ENCODE results near the gene AUTS2. TPM values are rescaled to one million over a fixed set of nuclear protein-coding genes. Genes with fewer than 3 reads are reported as not detected.

Gene AUTS2
- total and polyA plus RNA-seq, 2 experiments from 2014 or later: 32.0 to 91.0 TPM

GRCh38 chr7:70477036-70478010 lies 879.0 kb downstream of the AUTS2 start:
- no peaks in the 10 kb centered on the region for H3K27me3 ChIP-seq (ENCODE audit: insufficient read depth)
- no peak overlapping the region for H3K4me3 Mint-ChIP-seq
- no peak overlapping the region for H3K27ac Mint-ChIP-seq
- H4K20me1 ChIP-seq (replicated peaks; ENCODE audit: insufficient read depth): no peaks in the 10 kb centered on the region
- H2AFZ ChIP-seq: no peak overlapping the region
- H3K36me3 ChIP-seq (ENCODE audit: insufficient read depth): no peaks in the 10 kb centered on the region
- H3K9me2 ChIP-seq (ENCODE audit: insufficient read depth): 0 out of 2 replicates have a peak, but pooled peaks cover 12% of the 10 kb centered on the region
- H3K27ac ChIP-seq (ENCODE audit: low read depth): no peak overlapping the region
- 0 out of 2 replicates have a peak, but pooled peaks cover 3% of the 10 kb centered on the region for H3K4me1 ChIP-seq (ENCODE audit: insufficient read depth)
- no peak overlapping the region for H3K4me3 ChIP-seq
- ATAC-seq (no peak), DNase-seq (ENCODE audit: low spot score) (no peak)
- no peak overlapping the region for H3K4me2 ChIP-seq
- TF ChIP-seq, protein P1, sequence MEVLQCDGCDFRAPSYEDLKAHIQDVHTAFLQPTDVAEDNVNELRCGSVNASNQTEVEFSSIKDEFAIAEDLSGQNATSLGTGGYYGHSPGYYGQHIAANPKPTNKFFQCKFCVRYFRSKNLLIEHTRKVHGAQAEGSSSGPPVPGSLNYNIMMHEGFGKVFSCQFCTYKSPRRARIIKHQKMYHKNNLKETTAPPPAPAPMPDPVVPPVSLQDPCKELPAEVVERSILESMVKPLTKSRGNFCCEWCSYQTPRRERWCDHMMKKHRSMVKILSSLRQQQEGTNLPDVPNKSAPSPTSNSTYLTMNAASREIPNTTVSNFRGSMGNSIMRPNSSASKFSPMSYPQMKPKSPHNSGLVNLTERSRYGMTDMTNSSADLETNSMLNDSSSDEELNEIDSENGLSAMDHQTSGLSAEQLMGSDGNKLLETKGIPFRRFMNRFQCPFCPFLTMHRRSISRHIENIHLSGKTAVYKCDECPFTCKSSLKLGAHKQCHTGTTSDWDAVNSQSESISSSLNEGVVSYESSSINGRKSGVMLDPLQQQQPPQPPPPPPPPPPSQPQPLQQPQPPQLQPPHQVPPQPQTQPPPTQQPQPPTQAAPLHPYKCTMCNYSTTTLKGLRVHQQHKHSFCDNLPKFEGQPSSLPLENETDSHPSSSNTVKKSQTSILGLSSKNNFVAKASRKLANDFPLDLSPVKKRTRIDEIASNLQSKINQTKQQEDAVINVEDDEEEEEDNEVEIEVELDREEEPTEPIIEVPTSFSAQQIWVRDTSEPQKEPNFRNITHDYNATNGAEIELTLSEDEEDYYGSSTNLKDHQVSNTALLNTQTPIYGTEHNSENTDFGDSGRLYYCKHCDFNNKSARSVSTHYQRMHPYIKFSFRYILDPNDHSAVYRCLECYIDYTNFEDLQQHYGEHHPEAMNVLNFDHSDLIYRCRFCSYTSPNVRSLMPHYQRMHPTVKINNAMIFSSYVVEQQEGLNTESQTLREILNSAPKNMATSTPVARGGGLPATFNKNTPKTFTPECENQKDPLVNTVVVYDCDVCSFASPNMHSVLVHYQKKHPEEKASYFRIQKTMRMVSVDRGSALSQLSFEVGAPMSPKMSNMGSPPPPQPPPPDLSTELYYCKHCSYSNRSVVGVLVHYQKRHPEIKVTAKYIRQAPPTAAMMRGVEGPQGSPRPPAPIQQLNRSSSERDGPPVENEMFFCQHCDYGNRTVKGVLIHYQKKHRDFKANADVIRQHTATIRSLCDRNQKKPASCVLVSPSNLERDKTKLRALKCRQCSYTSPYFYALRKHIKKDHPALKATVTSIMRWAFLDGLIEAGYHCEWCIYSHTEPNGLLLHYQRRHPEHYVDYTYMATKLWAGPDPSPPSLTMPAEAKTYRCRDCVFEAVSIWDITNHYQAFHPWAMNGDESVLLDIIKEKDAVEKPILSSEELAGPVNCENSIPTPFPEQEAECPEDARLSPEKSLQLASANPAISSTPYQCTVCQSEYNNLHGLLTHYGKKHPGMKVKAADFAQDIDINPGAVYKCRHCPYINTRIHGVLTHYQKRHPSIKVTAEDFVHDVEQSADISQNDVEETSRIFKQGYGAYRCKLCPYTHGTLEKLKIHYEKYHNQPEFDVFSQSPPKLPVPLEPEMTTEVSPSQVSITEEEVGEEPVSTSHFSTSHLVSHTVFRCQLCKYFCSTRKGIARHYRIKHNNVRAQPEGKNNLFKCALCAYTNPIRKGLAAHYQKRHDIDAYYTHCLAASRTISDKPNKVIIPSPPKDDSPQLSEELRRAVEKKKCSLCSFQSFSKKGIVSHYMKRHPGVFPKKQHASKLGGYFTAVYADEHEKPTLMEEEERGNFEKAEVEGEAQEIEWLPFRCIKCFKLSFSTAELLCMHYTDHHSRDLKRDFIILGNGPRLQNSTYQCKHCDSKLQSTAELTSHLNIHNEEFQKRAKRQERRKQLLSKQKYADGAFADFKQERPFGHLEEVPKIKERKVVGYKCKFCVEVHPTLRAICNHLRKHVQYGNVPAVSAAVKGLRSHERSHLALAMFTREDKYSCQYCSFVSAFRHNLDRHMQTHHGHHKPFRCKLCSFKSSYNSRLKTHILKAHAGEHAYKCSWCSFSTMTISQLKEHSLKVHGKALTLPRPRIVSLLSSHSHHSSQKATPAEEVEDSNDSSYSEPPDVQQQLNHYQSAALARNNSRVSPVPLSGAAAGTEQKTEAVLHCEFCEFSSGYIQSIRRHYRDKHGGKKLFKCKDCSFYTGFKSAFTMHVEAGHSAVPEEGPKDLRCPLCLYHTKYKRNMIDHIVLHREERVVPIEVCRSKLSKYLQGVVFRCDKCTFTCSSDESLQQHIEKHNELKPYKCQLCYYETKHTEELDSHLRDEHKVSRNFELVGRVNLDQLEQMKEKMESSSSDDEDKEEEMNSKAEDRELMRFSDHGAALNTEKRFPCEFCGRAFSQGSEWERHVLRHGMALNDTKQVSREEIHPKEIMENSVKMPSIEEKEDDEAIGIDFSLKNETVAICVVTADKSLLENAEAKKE (CRISPR knock-in tag; IDR thresholded peaks at IDR 0.05): no peak
- TF ChIP-seq EZH2 (IDR thresholded peaks at IDR 0.05; ENCODE audit: low read depth, unreplicated experiment): no peak
- TF ChIP-seq JUNB (IDR thresholded peaks at IDR 0.05; ENCODE audit: unreplicated experiment): no peak
- no peak for TF ChIP-seq POLR2AphosphoS5 (IDR thresholded peaks at IDR 0.05; ENCODE audit: low read depth)
- TF ChIP-seq, protein P2, sequence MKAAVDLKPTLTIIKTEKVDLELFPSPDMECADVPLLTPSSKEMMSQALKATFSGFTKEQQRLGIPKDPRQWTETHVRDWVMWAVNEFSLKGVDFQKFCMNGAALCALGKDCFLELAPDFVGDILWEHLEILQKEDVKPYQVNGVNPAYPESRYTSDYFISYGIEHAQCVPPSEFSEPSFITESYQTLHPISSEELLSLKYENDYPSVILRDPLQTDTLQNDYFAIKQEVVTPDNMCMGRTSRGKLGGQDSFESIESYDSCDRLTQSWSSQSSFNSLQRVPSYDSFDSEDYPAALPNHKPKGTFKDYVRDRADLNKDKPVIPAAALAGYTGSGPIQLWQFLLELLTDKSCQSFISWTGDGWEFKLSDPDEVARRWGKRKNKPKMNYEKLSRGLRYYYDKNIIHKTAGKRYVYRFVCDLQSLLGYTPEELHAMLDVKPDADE (IDR thresholded peaks at IDR 0.05): no peak
- TF ChIP-seq CREB1 (CRISPR knock-in tag; IDR thresholded peaks at IDR 0.05; ENCODE audit: low read depth): no peak
- TF ChIP-seq, protein P3, sequence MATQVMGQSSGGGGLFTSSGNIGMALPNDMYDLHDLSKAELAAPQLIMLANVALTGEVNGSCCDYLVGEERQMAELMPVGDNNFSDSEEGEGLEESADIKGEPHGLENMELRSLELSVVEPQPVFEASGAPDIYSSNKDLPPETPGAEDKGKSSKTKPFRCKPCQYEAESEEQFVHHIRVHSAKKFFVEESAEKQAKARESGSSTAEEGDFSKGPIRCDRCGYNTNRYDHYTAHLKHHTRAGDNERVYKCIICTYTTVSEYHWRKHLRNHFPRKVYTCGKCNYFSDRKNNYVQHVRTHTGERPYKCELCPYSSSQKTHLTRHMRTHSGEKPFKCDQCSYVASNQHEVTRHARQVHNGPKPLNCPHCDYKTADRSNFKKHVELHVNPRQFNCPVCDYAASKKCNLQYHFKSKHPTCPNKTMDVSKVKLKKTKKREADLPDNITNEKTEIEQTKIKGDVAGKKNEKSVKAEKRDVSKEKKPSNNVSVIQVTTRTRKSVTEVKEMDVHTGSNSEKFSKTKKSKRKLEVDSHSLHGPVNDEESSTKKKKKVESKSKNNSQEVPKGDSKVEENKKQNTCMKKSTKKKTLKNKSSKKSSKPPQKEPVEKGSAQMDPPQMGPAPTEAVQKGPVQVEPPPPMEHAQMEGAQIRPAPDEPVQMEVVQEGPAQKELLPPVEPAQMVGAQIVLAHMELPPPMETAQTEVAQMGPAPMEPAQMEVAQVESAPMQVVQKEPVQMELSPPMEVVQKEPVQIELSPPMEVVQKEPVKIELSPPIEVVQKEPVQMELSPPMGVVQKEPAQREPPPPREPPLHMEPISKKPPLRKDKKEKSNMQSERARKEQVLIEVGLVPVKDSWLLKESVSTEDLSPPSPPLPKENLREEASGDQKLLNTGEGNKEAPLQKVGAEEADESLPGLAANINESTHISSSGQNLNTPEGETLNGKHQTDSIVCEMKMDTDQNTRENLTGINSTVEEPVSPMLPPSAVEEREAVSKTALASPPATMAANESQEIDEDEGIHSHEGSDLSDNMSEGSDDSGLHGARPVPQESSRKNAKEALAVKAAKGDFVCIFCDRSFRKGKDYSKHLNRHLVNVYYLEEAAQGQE (IDR thresholded peaks at IDR 0.05; ENCODE audit: unreplicated experiment): no peak
- H3F3A ChIP-seq (replicated peaks; ENCODE audit: low read depth): no peaks in the 10 kb centered on the region
- H3K9me3 Mint-ChIP-seq: no peaks in the 10 kb centered on the region
- no peaks in the 10 kb centered on the region for H3K36me3 Mint-ChIP-seq (ENCODE audit: low read depth)
- H3K27me3 Mint-ChIP-seq (ENCODE audit: insufficient read depth, low read depth, poor library complexity): no peaks in the 10 kb centered on the region
- no peaks in the 10 kb centered on the region for H3K79me2 ChIP-seq (replicated peaks; ENCODE audit: insufficient read depth)
- peaks cover 2% of the 10 kb centered on the region; the same call in 1 of the 3 replicates for H3K4me1 Mint-ChIP-seq

All from GM23338 (cell line).